Epithelial cell of esophagus (primary cell): ENCODE measurements around the gene CRYAB.
A peak's percentile ranks its signal among the peaks of the same experiment; 100 is the strongest.
"Not testable (repeated sequence)": the region's sequence is repeated elsewhere in the genome, so short reads cannot be mapped to it uniquely, and the experiment has no call there.

Source experiments
- DNase-seq: peaks from one replicate; pipeline ENCODE4 v3.0.0; 2010; ENCODE audit warnings: low read depth
- H3K4me3 ChIP-seq: 2 replicates; pipeline ENCODE4 v1.5.1; 2011; ENCODE audit warnings: mild to moderate bottlenecking, low read length, control low read depth
- CTCF ChIP-seq: IDR thresholded peaks from 2 replicates; pipeline ENCODE4 v1.5.1; 2011; ENCODE audit warnings: low read depth, mild to moderate bottlenecking, low read length, control low read depth, inconsistent platforms; ENCODE audit not compliant: insufficient read depth; ENCODE audit errors: missing control alignments

Gene CRYAB

GRCh38 chr11:111934306-111934705, 22.7 kb upstream of the CRYAB start:
- H3K4me3 ChIP-seq = no peak overlapping the region
- no peak for TF ChIP-seq CTCF
- DNase-seq = no peak

DNA sequence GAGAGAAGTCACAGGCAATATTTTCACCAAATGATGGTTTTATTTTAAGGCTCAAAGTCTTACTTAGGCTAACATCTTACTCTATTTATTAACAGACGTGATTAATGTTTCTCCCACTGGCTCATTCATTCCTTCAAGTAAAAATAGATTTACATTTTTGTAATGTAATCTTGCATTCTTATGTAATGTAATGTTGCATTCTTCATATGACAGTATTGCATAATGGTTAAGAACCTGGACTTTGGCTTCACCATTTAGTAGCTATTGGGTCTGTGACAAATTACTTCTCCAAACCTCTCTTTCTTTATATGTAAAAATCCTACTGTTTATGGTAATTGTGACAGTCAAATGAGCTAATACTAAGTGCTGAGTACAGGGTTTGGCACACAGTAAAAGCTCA, 22.3 kb upstream of the CRYAB start:
- DNase-seq = no peak
- TF ChIP-seq CTCF = no peak
- no peak overlapping the region for H3K4me3 ChIP-seq

DNA sequence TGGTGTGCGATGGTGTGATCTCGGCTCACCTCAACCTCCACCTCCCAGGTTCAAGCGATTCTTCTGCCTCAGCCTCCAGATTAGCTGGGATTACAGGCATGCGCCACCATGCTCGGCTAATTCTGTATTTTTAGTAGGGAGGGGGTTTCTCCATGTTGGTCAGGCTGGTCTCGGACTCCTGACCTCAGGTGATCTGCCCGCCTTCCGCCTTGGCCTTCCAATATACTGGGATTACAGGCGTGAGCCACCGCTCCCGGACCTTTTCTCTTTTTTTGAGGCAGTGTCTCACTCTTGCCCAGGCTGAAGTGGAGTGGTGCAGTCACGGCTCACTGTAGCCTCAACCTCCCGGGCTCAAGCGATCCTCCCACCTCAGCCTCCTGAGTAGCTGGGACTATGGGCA, 21.6 kb upstream of the CRYAB start:
- H3K4me3 ChIP-seq, DNase-seq: not testable (repeated sequence)

DNA sequence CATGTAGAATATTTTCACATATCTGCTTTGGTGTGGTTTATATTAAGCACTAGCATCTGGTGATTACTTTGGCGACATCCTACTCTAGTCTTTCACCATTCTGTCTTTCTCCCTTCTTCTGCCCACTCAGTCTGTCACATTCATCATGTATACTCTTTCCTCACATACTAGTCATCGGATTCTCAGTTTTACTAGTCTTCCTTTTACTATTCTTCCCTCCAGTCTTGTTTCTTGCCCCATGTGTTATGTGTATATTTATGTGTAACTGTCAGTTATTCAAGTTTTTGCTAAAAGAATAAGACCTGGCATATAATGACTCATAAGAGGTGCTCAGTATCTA, 21.0 kb upstream of the CRYAB start:
- no peak for TF ChIP-seq CTCF
- H3K4me3 ChIP-seq = no peak overlapping the region
- DNase-seq = no peak

- TF ChIP-seq CTCF = no peak
- no peak for DNase-seq
These were observed 18.9 kb upstream of the CRYAB start for GRCh38 chr11:111930472-111930871.

DNA sequence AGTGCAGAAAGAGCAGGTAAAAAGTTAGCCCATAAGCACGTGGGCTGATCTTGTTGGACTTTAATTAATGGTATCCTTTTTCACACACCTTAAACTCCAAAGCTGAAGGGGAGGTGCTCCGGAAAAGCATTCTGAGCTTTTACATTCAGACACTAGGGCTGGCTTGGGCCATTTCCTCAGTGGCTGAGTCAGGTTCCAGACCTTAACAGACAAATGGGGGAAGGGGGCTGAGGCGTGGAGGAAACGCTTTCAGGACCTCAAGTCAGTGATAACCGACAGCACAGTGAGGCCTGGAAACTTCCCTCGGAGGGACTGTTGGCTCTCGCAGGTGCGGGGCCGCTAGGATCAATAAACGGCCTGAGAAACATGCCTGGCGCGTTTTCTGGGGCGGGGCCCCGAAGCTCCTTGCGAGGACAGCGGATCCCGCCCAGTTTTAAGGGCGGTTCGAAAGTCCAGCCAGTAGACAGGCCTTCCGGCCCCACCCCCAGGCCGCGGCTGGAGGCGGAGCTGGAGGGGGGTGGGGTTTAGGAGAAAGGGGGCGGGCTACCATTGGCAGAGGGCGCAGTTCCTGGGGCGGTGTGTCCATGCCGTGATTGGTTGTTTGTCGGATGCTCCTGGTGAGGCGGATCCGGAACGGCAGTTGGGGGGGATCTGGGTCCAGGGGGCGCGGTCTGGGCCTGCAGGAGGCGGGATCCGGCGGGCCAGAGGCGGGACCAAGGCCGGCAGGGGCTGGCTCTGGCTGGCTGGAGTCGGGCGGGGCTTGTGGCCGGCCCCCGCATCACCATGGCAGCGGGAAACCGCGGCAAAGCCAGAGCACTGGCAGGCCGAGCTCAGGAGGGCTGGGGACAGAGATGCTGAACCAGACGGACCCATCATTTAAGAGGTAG, 15.2 kb upstream of the CRYAB start:
- no peak for TF ChIP-seq CTCF
- peak overlapping the region; percentile 48 for H3K4me3 ChIP-seq
- DNase-seq = peak; percentile 98

More at GRCh38 chr11:111930472-111930871, 18.9 kb upstream of the CRYAB start:
- no peak overlapping the region for H3K4me3 ChIP-seq

- no peak for DNase-seq
- no peak for TF ChIP-seq CTCF
- no peak overlapping the region for H3K4me3 ChIP-seq
These were observed 14.4 kb upstream of the CRYAB start for GRCh38 chr11:111925953-111926352.
